ENCODE results near the gene ADAP1. TPM values are rescaled to one million over a fixed set of nuclear protein-coding genes. Genes with fewer than 3 reads are reported as not detected.

The ADAP1 gene
- total RNA-seq, 1 experiment from 2014 or later, result 3.1 TPM

- no peaks in the 10 kb centered on the region; the same call in 1 of the 2 replicates for H3K27me3 ChIP-seq (ENCODE audit: control insufficient read depth, insufficient read depth, low read length)
- ChIA-PET POLR2A (no interaction called here), CTCF (no interaction called here)
- H3K9me3 ChIP-seq (ENCODE audit: control insufficient read depth, insufficient read depth, low read depth, low read length), result no peaks in the 10 kb centered on the region
- TF ChIP-seq SIN3A (IDR thresholded peaks at IDR 0.05; ENCODE audit: borderline replicate concordance, insufficient read depth, low read depth, low read length) (no peak), TCF7L2 (IDR thresholded peaks at IDR 0.05; ENCODE audit: low read depth, low read length) (no peak), CTCF (IDR thresholded peaks at IDR 0.05) (no peak), POLR2AphosphoS5 (IDR thresholded peaks at IDR 0.05; ENCODE audit: low read depth, low read length) (no peak)
- TF ChIP-seq, protein P1, sequence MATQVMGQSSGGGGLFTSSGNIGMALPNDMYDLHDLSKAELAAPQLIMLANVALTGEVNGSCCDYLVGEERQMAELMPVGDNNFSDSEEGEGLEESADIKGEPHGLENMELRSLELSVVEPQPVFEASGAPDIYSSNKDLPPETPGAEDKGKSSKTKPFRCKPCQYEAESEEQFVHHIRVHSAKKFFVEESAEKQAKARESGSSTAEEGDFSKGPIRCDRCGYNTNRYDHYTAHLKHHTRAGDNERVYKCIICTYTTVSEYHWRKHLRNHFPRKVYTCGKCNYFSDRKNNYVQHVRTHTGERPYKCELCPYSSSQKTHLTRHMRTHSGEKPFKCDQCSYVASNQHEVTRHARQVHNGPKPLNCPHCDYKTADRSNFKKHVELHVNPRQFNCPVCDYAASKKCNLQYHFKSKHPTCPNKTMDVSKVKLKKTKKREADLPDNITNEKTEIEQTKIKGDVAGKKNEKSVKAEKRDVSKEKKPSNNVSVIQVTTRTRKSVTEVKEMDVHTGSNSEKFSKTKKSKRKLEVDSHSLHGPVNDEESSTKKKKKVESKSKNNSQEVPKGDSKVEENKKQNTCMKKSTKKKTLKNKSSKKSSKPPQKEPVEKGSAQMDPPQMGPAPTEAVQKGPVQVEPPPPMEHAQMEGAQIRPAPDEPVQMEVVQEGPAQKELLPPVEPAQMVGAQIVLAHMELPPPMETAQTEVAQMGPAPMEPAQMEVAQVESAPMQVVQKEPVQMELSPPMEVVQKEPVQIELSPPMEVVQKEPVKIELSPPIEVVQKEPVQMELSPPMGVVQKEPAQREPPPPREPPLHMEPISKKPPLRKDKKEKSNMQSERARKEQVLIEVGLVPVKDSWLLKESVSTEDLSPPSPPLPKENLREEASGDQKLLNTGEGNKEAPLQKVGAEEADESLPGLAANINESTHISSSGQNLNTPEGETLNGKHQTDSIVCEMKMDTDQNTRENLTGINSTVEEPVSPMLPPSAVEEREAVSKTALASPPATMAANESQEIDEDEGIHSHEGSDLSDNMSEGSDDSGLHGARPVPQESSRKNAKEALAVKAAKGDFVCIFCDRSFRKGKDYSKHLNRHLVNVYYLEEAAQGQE (IDR thresholded peaks at IDR 0.05; ENCODE audit: insufficient read depth in 1 of 2, low read depth in 2 of 2, low read length in 1 of 2), result no peak
- in situ Hi-C loops (cut with HindIII; ENCODE audit: low pct_unique_long_range_greater_than_20kb, low sequenced_read_pairs), result no loop called here
- H3K27ac ChIP-seq (ENCODE audit: low read length), result no peak overlapping the region
- DNase-seq (ENCODE audit: low read depth, low spot score), result no peak
- BruUV-seq (replicated peaks), result no TSS peak
- no peak for ATAC-seq
- intact Hi-C loops (cut with micrococcal nuclease; ENCODE audit: unreplicated experiment), result no loop called here
- no peak overlapping the region for H3K4me3 ChIP-seq (ENCODE audit: low read depth in 2 of 2, low read length in 2 of 2)
- peaks cover 16% of the 10 kb centered on the region for H3K4me1 ChIP-seq (ENCODE audit: control insufficient read depth, insufficient read depth, low read length)
- peaks cover 3% of the 10 kb centered on the region; the same call in 1 of the 2 replicates for H3K36me3 ChIP-seq (ENCODE audit: control insufficient read depth, insufficient read depth, low read length)
These were observed 54.7 kb downstream of the ADAP1 start for GRCh38 chr7:899806-900205.

- DNase-seq (ENCODE audit: low read depth, low spot score) (no peak), ATAC-seq (peak; percentile 26)
- TF ChIP-seq, protein P1 (IDR thresholded peaks at IDR 0.05; ENCODE audit: insufficient read depth in 1 of 2, low read depth in 2 of 2, low read length in 1 of 2), result no peak
- no peak for TF ChIP-seq TCF7L2 (IDR thresholded peaks at IDR 0.05; ENCODE audit: low read depth, low read length)
- no TSS peak for BruUV-seq (replicated peaks)
- intact Hi-C loops (cut with micrococcal nuclease; ENCODE audit: unreplicated experiment) (no loop called here), in situ Hi-C loops (cut with HindIII; ENCODE audit: low pct_unique_long_range_greater_than_20kb, low sequenced_read_pairs) (no loop called here)
- Histone ChIP-seq H3K4me1 (ENCODE audit: control insufficient read depth, insufficient read depth, low read length) (peaks cover 12% of the 10 kb centered on the region), H3K27me3 (ENCODE audit: control insufficient read depth, insufficient read depth, low read length) (no peaks in the 10 kb centered on the region), H3K4me3 (ENCODE audit: low read depth in 2 of 2, low read length in 2 of 2) (no peak overlapping the region), H3K9me3 (ENCODE audit: control insufficient read depth, insufficient read depth, low read depth, low read length) (no peaks in the 10 kb centered on the region), H3K36me3 (ENCODE audit: control insufficient read depth, insufficient read depth, low read length) (peaks cover 3% of the 10 kb centered on the region; the same call in 1 of the 2 replicates), H3K27ac (ENCODE audit: low read length) (no peak overlapping the region)
- ChIA-PET POLR2A (no interaction called here), CTCF (no interaction called here)
These were observed 55.4 kb downstream of the ADAP1 start for GRCh38 chr7:898855-899681.
